Sigmoid colon (tissue), 4 donors: ENCODE results near the gene IRGQ.

Source experiments
- EP300 ChIP-seq, 4 donors: sonication (generic); formaldehyde crosslinking; IDR thresholded peaks; one replicate each; pipeline ENCODE4 v1.6.1; 2017; ENCODE audit warnings: antibody characterized with exemption in 4 of 4
- POLR2A ChIP-seq, 2 donors: fragments of 450-650 bp; IDR thresholded peaks; one replicate each; pipeline ENCODE4 v1.6.1; 2016; ENCODE audit warnings: antibody characterized with exemption in 2 of 2, mild to moderate bottlenecking in 2 of 2, moderate library complexity in 2 of 2
- TF ChIP-seq, protein P1 (sequence below), 4 experiments: fragments of 450-650 bp in 3 of 4; fragments of 200-600 bp in 1 of 4; IDR thresholded peaks; one replicate each; pipeline ENCODE4 v1.5.1; 2016 to 2019; ENCODE audit warnings: antibody characterized with exemption in 4 of 4, mild to moderate bottlenecking in 3 of 4, moderate library complexity in 2 of 4

- TF ChIP-seq POLR2A (IDR thresholded peaks at IDR 0.05) (no peak), EP300 (IDR thresholded peaks at IDR 0.05) (no peak)
- TF ChIP-seq, protein P1, sequence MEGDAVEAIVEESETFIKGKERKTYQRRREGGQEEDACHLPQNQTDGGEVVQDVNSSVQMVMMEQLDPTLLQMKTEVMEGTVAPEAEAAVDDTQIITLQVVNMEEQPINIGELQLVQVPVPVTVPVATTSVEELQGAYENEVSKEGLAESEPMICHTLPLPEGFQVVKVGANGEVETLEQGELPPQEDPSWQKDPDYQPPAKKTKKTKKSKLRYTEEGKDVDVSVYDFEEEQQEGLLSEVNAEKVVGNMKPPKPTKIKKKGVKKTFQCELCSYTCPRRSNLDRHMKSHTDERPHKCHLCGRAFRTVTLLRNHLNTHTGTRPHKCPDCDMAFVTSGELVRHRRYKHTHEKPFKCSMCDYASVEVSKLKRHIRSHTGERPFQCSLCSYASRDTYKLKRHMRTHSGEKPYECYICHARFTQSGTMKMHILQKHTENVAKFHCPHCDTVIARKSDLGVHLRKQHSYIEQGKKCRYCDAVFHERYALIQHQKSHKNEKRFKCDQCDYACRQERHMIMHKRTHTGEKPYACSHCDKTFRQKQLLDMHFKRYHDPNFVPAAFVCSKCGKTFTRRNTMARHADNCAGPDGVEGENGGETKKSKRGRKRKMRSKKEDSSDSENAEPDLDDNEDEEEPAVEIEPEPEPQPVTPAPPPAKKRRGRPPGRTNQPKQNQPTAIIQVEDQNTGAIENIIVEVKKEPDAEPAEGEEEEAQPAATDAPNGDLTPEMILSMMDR (IDR thresholded peaks at IDR 0.05), result no peak
Measured at GRCh38 chr19:43552198-43552450, 43.8 kb downstream of the IRGQ start.
